ENCODE measurements around the gene DDX59.

DDX59 gene

GRCh38 chr1:200669314-200670241 is at the start of gene DDX59:
DDX59 (minus strand) TSS chr1:200669907; CDS start chr1:200666740, 3,167 bp downstream.
- DNase-seq: peak; percentile 95

DNA sequence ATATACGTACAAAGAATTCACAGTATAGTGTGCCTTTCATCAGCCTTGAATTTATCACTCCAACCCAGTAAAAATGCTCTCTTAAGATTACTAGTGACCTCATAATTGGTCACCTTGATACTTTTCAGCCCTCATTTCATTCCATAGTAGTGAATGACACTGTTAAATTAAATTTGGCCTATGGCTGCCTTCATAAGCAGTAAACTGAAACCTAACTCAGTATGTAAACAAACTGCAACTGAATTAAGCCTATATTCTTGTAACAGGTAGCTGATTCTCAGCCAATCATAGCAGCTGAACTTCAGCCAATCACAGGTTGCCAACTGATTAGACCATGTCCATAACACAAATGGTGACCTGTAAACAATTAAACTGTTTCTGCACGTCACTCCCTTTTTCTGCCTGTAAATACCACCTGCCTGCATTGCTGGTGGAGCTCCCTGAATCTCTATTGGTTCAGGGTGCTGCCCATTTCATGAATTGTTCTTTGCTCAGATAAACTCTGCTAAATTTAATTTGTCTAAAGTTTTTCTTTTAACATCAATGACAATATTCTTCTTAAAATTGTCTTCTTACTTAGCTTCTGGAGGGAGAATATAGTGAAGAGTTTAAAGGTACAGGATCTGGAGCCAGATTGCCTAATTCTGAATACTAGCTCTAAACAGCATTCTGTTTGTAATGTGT is 44.9 kb upstream of the DDX59 start:
- no peak for DNase-seq

GRCh38 chr1:200710166-200710565 is 40.5 kb upstream of the DDX59 start:
- no peak for DNase-seq

DNA sequence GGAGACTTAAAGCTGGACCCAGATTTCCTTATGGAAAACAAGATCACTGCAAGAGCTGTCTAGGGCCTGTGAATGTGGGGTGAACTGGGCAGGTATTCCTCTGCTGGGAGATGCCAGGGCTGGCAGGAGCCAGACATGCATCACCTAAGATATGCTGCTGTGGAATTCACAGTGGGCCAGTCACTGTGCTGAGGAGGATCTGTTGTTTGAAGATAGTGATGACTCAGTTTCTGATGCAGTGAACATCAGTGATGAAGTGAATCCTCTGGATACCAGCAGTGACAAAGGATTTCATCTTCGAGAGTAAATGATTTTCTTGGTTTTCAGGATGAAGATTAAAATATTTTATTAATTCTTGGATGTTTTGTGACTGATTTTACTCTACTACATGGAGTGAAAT is 39.1 kb upstream of the DDX59 start:
- DNase-seq: no peak

GRCh38 chr1:200708161-200708560 is 38.5 kb upstream of the DDX59 start:
- no peak for DNase-seq

DNA sequence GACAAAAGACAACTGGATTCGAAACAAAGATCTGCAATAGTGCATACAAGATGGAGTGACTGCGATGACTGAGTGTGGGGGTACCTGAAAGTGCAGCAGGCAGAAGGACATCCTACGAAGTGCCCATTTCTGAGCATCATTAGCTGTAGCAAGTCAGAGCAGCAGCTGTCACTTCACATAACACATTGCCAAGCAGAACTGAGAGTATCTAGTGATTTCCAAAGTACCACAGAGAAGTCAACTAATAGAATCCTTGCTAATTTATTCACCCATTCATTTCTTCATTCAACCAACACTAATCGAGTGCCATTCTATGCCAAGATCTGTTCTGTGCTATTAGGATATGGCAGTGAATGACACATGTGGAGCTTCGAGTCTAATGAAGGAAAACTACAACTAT is 37.4 kb upstream of the DDX59 start:
- DNase-seq: no peak

GRCh38 chr1:200706111-200706814 is 36.6 kb upstream of the DDX59 start:
- no peak for DNase-seq

DNA sequence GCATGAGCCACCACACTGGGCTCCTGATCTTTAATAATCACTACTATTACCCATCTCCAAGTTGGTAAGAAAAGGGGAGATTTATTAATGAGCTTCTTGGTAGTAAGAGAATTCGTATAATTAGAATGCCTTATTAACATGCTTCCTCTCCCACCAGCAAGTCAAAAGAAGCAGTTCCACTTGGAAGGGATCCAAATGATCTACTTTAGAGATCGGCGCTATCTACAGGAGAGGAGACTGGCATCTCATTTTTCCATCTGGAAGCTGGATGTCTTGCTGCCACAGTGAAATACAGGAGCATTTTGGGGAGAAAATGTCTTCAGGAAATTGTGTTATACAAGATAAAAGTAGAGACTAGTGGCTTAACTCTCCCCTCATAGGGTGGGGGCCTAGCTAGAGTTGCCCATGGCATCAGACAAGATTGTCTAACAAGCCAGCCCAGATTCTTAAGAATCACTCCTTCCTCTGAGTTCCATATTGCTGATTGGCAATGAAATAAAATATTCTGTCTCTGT is 35.3 kb upstream of the DDX59 start:
- DNase-seq: no peak

- DNase-seq: no peak
Measured at GRCh38 chr1:200699871-200700270, 30.2 kb upstream of the DDX59 start.

GRCh38 chr1:200694738-200695137 is 25.0 kb upstream of the DDX59 start:
- DNase-seq: no peak

DNA sequence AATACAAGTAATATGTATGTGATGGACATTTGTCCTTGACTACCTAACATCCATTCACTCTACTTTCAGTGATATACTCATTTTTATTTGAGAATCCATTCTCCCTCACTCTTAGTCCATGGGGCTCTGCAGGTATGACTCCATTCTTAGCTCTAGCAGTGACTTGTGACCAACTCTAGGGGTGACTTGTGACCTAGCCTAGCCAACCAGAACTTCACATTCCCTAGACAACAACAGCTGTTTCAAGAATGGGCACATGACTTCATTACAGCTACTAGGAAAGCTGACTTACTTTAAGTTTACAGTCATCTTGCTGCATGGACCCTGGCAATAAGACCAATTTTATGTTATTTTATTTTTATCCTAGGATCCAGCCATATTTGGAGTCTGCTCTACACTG is 23.6 kb upstream of the DDX59 start:
- no peak for DNase-seq

GRCh38 chr1:200692316-200692715 is 22.6 kb upstream of the DDX59 start:
- no peak for DNase-seq

DNA sequence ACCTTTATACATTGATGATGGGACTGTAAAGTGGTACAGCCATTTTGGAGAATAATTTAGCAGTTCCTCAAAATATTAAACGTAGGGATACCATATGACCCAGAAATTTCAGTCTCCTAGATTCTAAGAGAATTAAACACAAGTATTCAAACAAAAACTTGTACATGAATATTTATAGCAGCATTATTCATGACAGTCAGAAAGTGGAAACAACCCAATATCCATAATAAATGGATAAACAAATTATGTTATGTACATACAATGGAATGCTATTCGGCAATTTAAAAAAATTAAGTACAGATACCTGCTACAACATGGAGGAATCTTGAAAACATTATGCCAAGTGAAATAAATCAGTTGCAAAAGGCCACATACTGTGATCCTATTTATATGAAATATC is 16.9 kb upstream of the DDX59 start:
- no peak for DNase-seq

DNA sequence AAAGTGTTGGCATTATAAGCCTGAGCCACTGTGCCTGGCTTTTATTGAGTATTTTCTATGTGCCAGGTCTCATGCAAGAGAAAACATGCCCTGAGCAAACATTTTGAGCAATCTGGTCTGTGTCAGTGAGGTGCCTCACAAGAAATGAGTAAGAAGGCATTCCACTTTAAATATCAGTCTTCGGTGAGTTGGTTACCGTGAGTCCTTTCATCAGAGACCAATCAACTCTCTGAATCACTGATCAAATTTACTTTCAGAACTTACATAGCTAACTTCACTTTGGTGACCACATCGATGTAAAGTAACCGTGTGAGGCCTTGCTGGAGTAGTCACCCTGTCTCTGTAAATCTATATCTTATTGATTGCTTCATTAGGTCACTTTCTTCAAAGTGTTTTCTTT is 14.3 kb upstream of the DDX59 start:
- no peak for DNase-seq

- no peak for DNase-seq
Measured at GRCh38 chr1:200683298-200683697, 13.6 kb upstream of the DDX59 start.

GRCh38 chr1:200681231-200681630 is 11.5 kb upstream of the DDX59 start:
- no peak for DNase-seq

GRCh38 chr1:200676829-200677228 is 7.1 kb upstream of the DDX59 start:
- DNase-seq: no peak

DNA sequence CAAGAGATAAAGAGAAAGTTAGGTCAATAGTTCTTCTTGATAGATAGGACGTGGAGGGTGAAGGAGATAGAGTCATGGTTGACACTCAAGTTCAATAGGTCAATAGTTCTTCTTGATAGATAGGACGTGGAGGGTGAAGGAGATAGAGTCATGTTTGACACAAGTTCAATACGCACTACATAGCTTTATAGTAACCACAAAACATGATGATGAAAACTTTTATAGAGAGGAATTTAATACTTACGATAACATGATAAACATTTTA is 5.8 kb upstream of the DDX59 start:
- DNase-seq: no peak

GRCh38 chr1:200674838-200675587 is 5.3 kb upstream of the DDX59 start:
- no peak for DNase-seq

DNA sequence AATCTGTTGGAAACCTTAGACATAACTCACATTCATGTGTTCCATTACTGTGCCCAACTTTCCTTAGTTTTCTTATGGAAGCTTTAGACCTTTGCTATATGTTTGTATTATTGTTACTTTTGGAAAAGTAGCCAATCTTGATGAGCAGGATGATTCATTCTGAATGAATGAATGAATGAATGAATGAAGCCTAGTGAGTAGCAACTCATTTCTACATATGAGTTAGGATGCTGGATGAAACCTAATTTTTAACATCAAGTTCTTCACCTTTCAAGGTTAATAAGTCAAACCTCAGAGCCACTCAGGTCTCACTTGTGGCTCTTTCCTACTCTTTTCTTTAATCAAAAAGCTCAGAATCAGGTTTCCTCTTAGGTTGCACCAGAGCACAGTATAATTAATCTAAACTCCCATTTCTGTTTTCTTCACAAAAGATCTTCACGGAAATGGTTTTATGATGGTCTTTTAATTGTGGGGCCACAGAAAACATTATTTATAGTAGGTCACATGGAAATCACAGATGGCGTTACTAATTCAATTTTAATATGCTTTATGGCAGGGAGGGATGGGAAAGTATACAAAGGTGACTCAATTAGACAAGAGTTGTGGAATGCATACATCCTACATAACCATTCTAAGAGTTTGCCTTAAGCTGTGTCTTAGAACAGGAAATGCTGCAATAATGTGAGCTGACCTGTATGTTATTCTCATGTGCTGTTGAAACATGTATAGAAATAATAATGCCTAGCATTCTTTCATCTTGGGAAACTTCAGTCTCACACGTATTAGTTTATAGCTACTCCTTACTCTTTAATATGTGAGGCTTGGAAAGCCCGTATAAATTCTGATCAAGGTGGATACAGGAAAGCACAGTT is 4.5 kb upstream of the DDX59 start:
- no peak for DNase-seq

- no peak for DNase-seq
Measured at GRCh38 chr1:200671235-200671786, 1.6 kb upstream of the DDX59 start.
